ENCODE results near the gene ZNF584. TPM values are rescaled to one million over a fixed set of nuclear protein-coding genes. Genes with fewer than 3 reads are reported as not detected.

ZNF584 gene
- total and polyA plus RNA-seq, 2 donors (not counting 3 experiments of a cell fraction or from before 2014, with no cell fraction given), result 5.9 to 12.4 TPM

DNA sequence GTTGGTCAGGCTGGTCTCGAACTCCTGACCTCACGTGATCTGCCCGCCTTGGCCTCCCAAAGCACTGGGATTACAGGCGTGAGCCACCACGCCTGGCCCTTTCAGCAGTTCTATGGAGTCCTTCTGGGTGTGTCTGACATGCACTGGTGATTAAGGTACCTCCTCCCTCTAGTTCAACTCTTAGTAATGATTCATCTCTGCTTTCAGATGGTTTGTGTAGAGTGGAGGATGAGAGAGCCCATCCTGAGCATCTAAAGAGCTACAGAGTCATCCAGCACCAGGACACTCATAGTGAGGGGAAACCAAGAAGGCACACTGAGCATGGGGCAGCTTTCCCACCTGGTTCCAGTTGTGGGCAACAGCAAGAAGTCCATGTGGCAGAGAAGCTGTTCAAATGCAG lies 8.2 kb downstream of the ZNF584 start:
- H3K4me1 ChIP-seq (ENCODE audit: control insufficient read depth, extremely low read depth, insufficient read depth, low read length), result no peaks in the 10 kb centered on the region
- intact Hi-C loops (cut with micrococcal nuclease), result no loop called here
- H2AFZ ChIP-seq (ENCODE audit: low read depth, low read length), result no peak overlapping the region
- CTCF ChIA-PET, result interaction anchor here (1.0 kb wide), 1 partner anchor 8 kb away, joined by 4 read pairs; the partner anchor contains the start of gene ZNF584
- no peaks in the 10 kb centered on the region for H3K79me2 ChIP-seq (ENCODE audit: control insufficient read depth, insufficient read depth, low read length)
- POLR2A ChIA-PET, result no interaction called here
- DNase-seq (ENCODE audit: low read depth, low spot score), result no peak
- dilution Hi-C loops (cut with MboI; ENCODE audit: extremely low pct_ligation_motif_present, low sequenced_read_pairs), result no loop called here
- no peak overlapping the region for H3K9ac ChIP-seq (replicated peaks; ENCODE audit: extremely low read depth, insufficient read depth, low read length)
- H3K4me3 ChIP-seq (replicated peaks in 1 of 3; ENCODE audit: insufficient read depth in 1 of 3, low read depth in 1 of 3, low read length in 3 of 3), result no peak overlapping the region
- no peaks in the 10 kb centered on the region for H3K27me3 ChIP-seq (ENCODE audit: control insufficient read depth in 2 of 2, insufficient read depth in 2 of 2, low read length in 2 of 2)
- no TSS peak for BruUV-seq (replicated peaks)
- H3K9me1 ChIP-seq (replicated peaks; ENCODE audit: control insufficient read depth, extremely low read depth, insufficient read depth, low read length), result no peaks in the 10 kb centered on the region
- H4K20me1 ChIP-seq (replicated peaks; ENCODE audit: control insufficient read depth, extremely low read depth, insufficient read depth, low read length), result no peaks in the 10 kb centered on the region
- TF ChIP-seq, protein P1, sequence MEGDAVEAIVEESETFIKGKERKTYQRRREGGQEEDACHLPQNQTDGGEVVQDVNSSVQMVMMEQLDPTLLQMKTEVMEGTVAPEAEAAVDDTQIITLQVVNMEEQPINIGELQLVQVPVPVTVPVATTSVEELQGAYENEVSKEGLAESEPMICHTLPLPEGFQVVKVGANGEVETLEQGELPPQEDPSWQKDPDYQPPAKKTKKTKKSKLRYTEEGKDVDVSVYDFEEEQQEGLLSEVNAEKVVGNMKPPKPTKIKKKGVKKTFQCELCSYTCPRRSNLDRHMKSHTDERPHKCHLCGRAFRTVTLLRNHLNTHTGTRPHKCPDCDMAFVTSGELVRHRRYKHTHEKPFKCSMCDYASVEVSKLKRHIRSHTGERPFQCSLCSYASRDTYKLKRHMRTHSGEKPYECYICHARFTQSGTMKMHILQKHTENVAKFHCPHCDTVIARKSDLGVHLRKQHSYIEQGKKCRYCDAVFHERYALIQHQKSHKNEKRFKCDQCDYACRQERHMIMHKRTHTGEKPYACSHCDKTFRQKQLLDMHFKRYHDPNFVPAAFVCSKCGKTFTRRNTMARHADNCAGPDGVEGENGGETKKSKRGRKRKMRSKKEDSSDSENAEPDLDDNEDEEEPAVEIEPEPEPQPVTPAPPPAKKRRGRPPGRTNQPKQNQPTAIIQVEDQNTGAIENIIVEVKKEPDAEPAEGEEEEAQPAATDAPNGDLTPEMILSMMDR (IDR thresholded peaks at IDR 0.05; ENCODE audit: extremely low read depth in 1 of 2, insufficient read depth in 1 of 2, low read depth in 1 of 2, low read length in 2 of 2), result no peak
- no peak for FAIRE-seq
- no peak overlapping the region for H3K27ac ChIP-seq (ENCODE audit: insufficient read depth, low read depth, low read length)
- peaks cover 12% of the 10 kb centered on the region for H3K9me3 ChIP-seq (replicated peaks; ENCODE audit: control insufficient read depth, insufficient read depth, low read length)
- peaks cover 15 to 18% of the 10 kb centered on the region in 2 experiments for H3K36me3 ChIP-seq (ENCODE audit: control insufficient read depth in 2 of 2, extremely low read depth in 1 of 2, insufficient read depth in 2 of 2, low read length in 2 of 2)
- H3K4me2 ChIP-seq (ENCODE audit: insufficient read depth, low read length), result no peak overlapping the region

DNA sequence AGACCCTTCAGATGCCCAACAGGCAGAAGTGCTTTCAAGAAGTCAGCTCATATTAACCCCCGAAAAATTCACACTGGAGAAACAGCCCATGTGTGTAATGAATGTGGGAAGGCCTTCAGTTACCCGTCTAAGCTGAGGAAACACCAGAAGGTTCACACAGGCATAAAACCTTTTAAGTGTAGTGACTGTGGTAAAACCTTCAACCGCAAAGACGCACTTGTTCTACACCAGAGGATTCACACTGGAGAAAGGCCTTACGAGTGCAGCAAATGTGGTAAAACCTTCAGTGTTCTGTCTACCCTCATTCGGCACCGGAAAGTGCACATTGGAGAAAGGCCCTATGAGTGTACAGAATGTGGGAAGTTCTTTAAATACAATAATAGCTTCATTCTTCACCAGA lies 8.6 kb downstream of the ZNF584 start:
- no peak overlapping the region for H3K9ac ChIP-seq (replicated peaks; ENCODE audit: extremely low read depth, insufficient read depth, low read length)
- H4K20me1 ChIP-seq (replicated peaks; ENCODE audit: control insufficient read depth, extremely low read depth, insufficient read depth, low read length), result no peaks in the 10 kb centered on the region
- dilution Hi-C loops (cut with MboI; ENCODE audit: extremely low pct_ligation_motif_present, low sequenced_read_pairs), result no loop called here
- H3K4me3 ChIP-seq (replicated peaks in 1 of 3; ENCODE audit: insufficient read depth in 1 of 3, low read depth in 1 of 3, low read length in 3 of 3), result no peak overlapping the region
- H3K27ac ChIP-seq (ENCODE audit: insufficient read depth, low read depth, low read length), result no peak overlapping the region
- FAIRE-seq (no peak), DNase-seq (ENCODE audit: low read depth, low spot score) (no peak)
- no peaks in the 10 kb centered on the region for H3K27me3 ChIP-seq (ENCODE audit: control insufficient read depth in 2 of 2, insufficient read depth in 2 of 2, low read length in 2 of 2)
- no peak overlapping the region for H3K4me2 ChIP-seq (ENCODE audit: insufficient read depth, low read length)
- H3K9me1 ChIP-seq (replicated peaks; ENCODE audit: control insufficient read depth, extremely low read depth, insufficient read depth, low read length), result no peaks in the 10 kb centered on the region
- POLR2A ChIA-PET, result no interaction called here
- no TSS peak for BruUV-seq (replicated peaks)
- H2AFZ ChIP-seq (ENCODE audit: low read depth, low read length), result no peak overlapping the region
- CTCF ChIA-PET, result interaction anchor here (1.0 kb wide), 1 partner anchor 9 kb away, joined by 4 read pairs; the partner anchor contains the start of gene ZNF584
- no peaks in the 10 kb centered on the region for H3K79me2 ChIP-seq (ENCODE audit: control insufficient read depth, insufficient read depth, low read length)
- TF ChIP-seq JUN (IDR thresholded peaks at IDR 0.05; ENCODE audit: borderline replicate concordance, insufficient read depth, insufficient read length, low read depth), result no peak
- no peak for TF ChIP-seq POLR2AphosphoS5 (IDR thresholded peaks at IDR 0.05; ENCODE audit: insufficient read depth, low read depth, low read length)
- no peak for TF ChIP-seq EZH2 (IDR thresholded peaks at IDR 0.05; ENCODE audit: borderline replicate concordance, low read depth, low read length, severe bottlenecking)
- no peak for TF ChIP-seq MYC (IDR thresholded peaks at IDR 0.05; ENCODE audit: low read depth, low read length)
- TF ChIP-seq, protein P1 (IDR thresholded peaks at IDR 0.05; ENCODE audit: extremely low read depth in 1 of 2, insufficient read depth in 1 of 2, low read depth in 1 of 2, low read length in 2 of 2), result no peak
- TF ChIP-seq, protein P2, sequence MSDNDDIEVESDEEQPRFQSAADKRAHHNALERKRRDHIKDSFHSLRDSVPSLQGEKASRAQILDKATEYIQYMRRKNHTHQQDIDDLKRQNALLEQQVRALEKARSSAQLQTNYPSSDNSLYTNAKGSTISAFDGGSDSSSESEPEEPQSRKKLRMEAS (IDR thresholded peaks at IDR 0.05; ENCODE audit: insufficient read depth, insufficient read length), result no peak
- TF ChIP-seq GATA2 (IDR thresholded peaks at IDR 0.05; ENCODE audit: insufficient read depth, insufficient read length, low read depth, low read length), result no peak
- TF ChIP-seq FOS (IDR thresholded peaks at IDR 0.05; ENCODE audit: borderline replicate concordance, insufficient read depth, low read length), result no peak
- no peak for TF ChIP-seq POLR2A (IDR thresholded peaks at IDR 0.05; ENCODE audit: low read depth, low read length)
- intact Hi-C loops (cut with micrococcal nuclease), result no loop called here
- peaks cover 12% of the 10 kb centered on the region for H3K9me3 ChIP-seq (replicated peaks; ENCODE audit: control insufficient read depth, insufficient read depth, low read length)
- peaks cover 15 to 18% of the 10 kb centered on the region in 2 experiments for H3K36me3 ChIP-seq (ENCODE audit: control insufficient read depth in 2 of 2, extremely low read depth in 1 of 2, insufficient read depth in 2 of 2, low read length in 2 of 2)
- no peaks in the 10 kb centered on the region for H3K4me1 ChIP-seq (ENCODE audit: control insufficient read depth, extremely low read depth, insufficient read depth, low read length)

Measured in endothelial cell of umbilical vein (primary cell).